Tibial nerve (tissue), 4 donors: ENCODE data around the gene MRPL39. TPM values are rescaled to one million over a fixed set of nuclear protein-coding genes. Genes with fewer than 3 reads are reported as not detected.
"Not testable (repeated sequence)": the region's sequence is repeated elsewhere in the genome, so short reads cannot be mapped to it uniquely, and the experiment has no call there.

ENCODE experiments used
- DNase-seq, 2 donors: peaks; one replicate each; pipeline ENCODE4 v3.0.0-alpha.2; 2019; ENCODE audit warnings: low spot score in 2 of 2
- H3K27ac ChIP-seq, 4 donors: fragments of 200-600 bp; sonication (generic) in 3 of 4; one replicate each; pipeline ENCODE4 v1.5.1; 2017 to 2019; ENCODE audit warnings: mild to moderate bottlenecking in 1 of 4
- H3K27me3 ChIP-seq, 2 donors: fragments of 200-600 bp; sonication (generic) in 1 of 2; one replicate each; pipeline versions ENCODE4 v1.5.1 to v1.6.0; 2017 to 2019
- H3K36me3 ChIP-seq, 3 donors: fragments of 200-600 bp; sonication (generic); one replicate each; pipeline ENCODE4 v1.5.1; 2018 to 2019
- H3K4me1 ChIP-seq, 4 donors: fragments of 200-600 bp; sonication (generic) in 3 of 4; one replicate each; pipeline ENCODE4 v1.5.1; 2017 to 2019
- H3K4me3 ChIP-seq, 4 donors: fragments of 200-600 bp; sonication (generic) in 3 of 4; one replicate each; pipeline ENCODE4 v1.5.1; 2017 to 2019; ENCODE audit warnings: mild to moderate bottlenecking in 1 of 4, moderate library complexity in 1 of 4
- H3K9me3 ChIP-seq, 4 donors: fragments of 200-600 bp; sonication (generic) in 3 of 4; one replicate each; pipeline ENCODE4 v1.5.1; 2017 to 2019
- EP300 ChIP-seq, 2 donors: sonication (generic); formaldehyde crosslinking; IDR thresholded peaks; one replicate each; pipeline ENCODE4 v1.6.1; 2017; ENCODE audit warnings: antibody characterized with exemption in 2 of 2, mild to moderate bottlenecking in 1 of 2
- POLR2A ChIP-seq, 2 donors: fragments of 450-650 bp; IDR thresholded peaks; one replicate each; pipeline ENCODE4 v1.6.1; 2017; ENCODE audit warnings: antibody characterized with exemption in 2 of 2, mild to moderate bottlenecking in 2 of 2, moderate library complexity in 2 of 2
- WGBS, 2 donors: methylation state at CpG; one replicate each; pipeline ENCODE4 v1.1.5; 2018; 5-methylcytosine and 5-hydroxymethylcytosine counted together
- total RNA-seq, 4 donors: library from RNA; depleted of rRNA; stranded (reverse); fragments of >200 nt; gene quantifications; one replicate each; pipeline ENCODE4 v1.1.0, GENCODE V29; 2016
- TF ChIP-seq, protein P1 (sequence below), 5 experiments: fragments of 200-600 bp in 3 of 5; fragments of 450-650 bp in 2 of 5; sonication (generic) in 3 of 5; IDR thresholded peaks; one replicate each; pipeline ENCODE4 v1.5.1; 2016 to 2019; ENCODE audit warnings: antibody characterized with exemption in 5 of 5, mild to moderate bottlenecking in 3 of 5, moderate library complexity in 2 of 5

The MRPL39 gene
- total RNA-seq, 4 donors from 2014 or later, result 14.5 to 22.3 (median 18.4) TPM

DNA sequence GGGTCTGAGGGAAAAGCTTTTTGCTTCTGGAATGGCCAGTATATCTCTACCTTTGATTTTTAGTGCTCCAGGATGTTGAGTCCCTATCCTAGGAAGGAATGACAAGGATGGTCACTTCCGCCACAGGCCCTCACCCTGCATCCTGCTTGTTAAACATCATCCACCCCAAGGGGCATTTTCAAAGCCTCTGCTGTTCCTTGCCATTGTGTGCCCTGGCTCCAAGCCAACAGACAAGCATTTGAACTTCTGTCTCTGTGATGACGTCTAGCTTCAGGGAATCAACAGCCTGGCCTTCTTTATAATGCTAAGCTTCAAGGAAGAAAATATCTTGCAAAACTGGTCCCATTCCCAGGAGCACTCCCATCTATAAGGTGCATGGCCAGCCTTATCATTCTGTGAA is 19.5 kb upstream of the MRPL39 start:
- no peaks in the 10 kb centered on the region for H3K36me3 ChIP-seq
- TF ChIP-seq POLR2A (IDR thresholded peaks at IDR 0.05) (no peak), EP300 (IDR thresholded peaks at IDR 0.05) (peak in 1 of 2 donors; percentile 29)
- TF ChIP-seq, protein P1, sequence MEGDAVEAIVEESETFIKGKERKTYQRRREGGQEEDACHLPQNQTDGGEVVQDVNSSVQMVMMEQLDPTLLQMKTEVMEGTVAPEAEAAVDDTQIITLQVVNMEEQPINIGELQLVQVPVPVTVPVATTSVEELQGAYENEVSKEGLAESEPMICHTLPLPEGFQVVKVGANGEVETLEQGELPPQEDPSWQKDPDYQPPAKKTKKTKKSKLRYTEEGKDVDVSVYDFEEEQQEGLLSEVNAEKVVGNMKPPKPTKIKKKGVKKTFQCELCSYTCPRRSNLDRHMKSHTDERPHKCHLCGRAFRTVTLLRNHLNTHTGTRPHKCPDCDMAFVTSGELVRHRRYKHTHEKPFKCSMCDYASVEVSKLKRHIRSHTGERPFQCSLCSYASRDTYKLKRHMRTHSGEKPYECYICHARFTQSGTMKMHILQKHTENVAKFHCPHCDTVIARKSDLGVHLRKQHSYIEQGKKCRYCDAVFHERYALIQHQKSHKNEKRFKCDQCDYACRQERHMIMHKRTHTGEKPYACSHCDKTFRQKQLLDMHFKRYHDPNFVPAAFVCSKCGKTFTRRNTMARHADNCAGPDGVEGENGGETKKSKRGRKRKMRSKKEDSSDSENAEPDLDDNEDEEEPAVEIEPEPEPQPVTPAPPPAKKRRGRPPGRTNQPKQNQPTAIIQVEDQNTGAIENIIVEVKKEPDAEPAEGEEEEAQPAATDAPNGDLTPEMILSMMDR (IDR thresholded peaks at IDR 0.05), result no peak
- H3K4me3 ChIP-seq, result no peak overlapping the region
- H3K4me1 ChIP-seq, result peaks cover 0 to 4% (median 1%) of the 10 kb centered on the region in 4 donors
- DNase-seq, result peak in 1 of 2 donors; percentile 15
- H3K9me3 ChIP-seq, result no peaks in the 10 kb centered on the region
- no peak overlapping the region for H3K27ac ChIP-seq
- H3K27me3 ChIP-seq, result no peaks in the 10 kb centered on the region
- 51 to 60% methylated on average over 2 of the region's 2 CpGs for WGBS, 2 donors

DNA sequence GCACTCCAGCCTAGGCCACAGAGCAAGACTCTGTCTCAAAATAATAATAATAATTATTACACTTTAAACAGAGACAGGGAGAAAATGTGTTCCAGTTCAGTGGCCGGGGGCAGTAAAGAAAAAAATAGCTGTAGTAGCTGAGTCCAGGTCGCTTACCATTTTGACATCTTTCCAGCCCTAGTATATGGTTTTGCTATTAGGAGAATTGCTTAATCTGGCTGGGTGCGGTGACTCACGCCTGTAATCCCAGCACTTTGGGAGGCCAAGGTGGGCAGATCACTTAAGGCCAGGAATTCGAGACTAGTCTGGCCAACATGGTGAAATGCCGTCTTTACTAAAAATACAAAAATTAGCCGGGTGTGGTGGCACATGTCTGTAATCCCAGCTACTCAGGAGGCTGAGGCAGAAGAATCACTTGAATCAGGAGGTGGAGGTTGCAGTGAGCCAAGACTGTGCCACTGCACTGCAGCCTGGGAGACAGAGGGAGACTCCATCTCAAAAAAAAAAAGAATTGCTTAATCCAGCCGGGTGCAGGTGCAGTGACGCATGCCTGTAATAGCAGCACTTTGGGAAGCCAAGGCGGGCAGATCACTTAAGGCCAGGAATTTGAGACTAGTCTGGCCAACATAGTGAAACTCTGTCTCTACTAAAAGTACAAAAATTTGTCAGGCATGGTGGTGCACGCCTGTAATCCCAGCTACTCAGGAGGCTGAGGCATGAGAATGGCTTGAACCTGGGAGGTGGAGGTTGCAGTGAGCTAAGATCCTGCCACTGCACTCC is 18.7 kb upstream of the MRPL39 start:
- not testable (repeated sequence) for H3K36me3 ChIP-seq, H3K4me3 ChIP-seq, H3K27me3 ChIP-seq, H3K4me1 ChIP-seq, DNase-seq, H3K9me3 ChIP-seq, H3K27ac ChIP-seq
- WGBS, 2 donors, result 94 to 98% methylated on average over 11 of the region's 11 CpGs

DNA sequence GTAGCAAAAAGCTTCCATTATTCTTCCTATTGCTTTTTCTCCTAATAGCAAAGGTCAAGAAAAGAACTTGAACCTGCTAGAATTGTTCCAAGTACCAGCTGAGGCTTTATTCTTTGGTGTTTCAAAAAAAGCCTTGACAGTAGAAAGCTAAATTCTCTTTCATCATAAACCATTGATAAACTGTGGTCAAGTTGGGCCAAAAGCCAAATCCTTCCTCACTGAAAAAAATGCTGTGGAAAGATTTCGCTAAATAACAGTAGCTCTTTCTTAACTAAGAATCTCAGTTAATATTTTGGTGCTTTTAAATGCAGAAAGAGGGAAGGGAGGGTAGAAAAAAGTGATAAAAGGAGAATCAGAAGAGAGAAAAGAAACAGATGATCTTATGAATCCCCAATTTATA is 17.8 kb upstream of the MRPL39 start:
- no peaks in the 10 kb centered on the region for H3K9me3 ChIP-seq
- 36 to 40% methylated on average over 1 of the region's 1 CpG for WGBS, 2 donors
- H3K36me3 ChIP-seq, result no peaks in the 10 kb centered on the region
- H3K4me1 ChIP-seq, result peaks cover 0 to 4% (median 1%) of the 10 kb centered on the region in 4 donors
- H3K27me3 ChIP-seq, result no peaks in the 10 kb centered on the region
- no peak overlapping the region for H3K4me3 ChIP-seq
- no peak for DNase-seq
- TF ChIP-seq, protein P1 (IDR thresholded peaks at IDR 0.05), result no peak
- TF ChIP-seq POLR2A (IDR thresholded peaks at IDR 0.05), result no peak
- no peak overlapping the region for H3K27ac ChIP-seq

DNA sequence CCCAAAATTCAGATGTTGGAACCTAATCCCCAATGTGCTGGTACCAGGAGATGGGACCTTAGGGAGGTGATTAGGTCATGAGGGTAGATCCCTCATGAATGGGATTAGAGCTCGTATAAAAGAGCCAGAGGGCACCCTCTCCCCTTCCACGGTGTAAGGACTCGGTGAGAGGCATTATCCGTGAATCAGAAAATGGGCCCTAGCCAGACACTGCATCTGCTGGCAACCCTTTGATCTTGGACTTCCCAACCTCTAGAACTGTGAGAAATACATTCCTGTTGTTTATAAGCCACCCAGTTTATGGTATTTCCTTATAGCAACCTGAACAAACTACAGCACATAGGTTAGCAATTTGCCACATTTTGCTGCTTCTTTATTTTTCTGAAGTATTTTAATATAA is 17.2 kb upstream of the MRPL39 start:
- no peak for TF ChIP-seq POLR2A (IDR thresholded peaks at IDR 0.05)
- TF ChIP-seq, protein P1 (IDR thresholded peaks at IDR 0.05), result no peak
- TF ChIP-seq EP300 (IDR thresholded peaks at IDR 0.05), result no peak
- Histone ChIP-seq H3K4me1 (peaks cover 0 to 4% (median 1%) of the 10 kb centered on the region in 4 donors), H3K36me3 (no peaks in the 10 kb centered on the region), H3K27ac (no peak overlapping the region), H3K9me3 (no peaks in the 10 kb centered on the region), H3K4me3 (no peak overlapping the region), H3K27me3 (no peaks in the 10 kb centered on the region)
- WGBS, 2 donors, result 74 to 84% methylated on average over 4 of the region's 4 CpGs
- DNase-seq, result no peak

DNA sequence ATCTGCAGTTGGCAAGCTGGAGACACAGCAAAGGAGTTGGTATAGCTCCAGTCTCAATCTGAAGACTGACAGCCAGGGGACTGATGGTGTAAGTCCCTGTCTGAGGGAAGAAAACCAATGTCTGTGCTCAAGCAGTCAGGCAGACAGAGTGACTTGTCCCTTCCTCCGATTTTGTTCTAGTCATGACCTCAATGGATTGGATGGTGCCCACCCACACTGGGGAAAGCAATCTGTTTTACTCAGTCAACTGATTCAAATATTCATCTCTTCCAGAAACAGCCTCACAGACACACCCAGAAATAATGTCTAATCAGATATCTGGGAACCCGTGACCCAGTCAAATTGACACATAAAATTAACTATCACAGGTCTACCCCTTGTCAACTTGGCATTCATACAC is 11.9 kb upstream of the MRPL39 start:
- no peaks in the 10 kb centered on the region for H3K27me3 ChIP-seq
- H3K4me3 ChIP-seq, result no peak overlapping the region
- no peaks in the 10 kb centered on the region for H3K9me3 ChIP-seq
- no peak for TF ChIP-seq POLR2A (IDR thresholded peaks at IDR 0.05)
- TF ChIP-seq, protein P1 (IDR thresholded peaks at IDR 0.05), result no peak
- no peak for TF ChIP-seq EP300 (IDR thresholded peaks at IDR 0.05)
- no peaks in the 10 kb centered on the region for H3K36me3 ChIP-seq
- no peak overlapping the region for H3K27ac ChIP-seq
- no peaks in the 10 kb centered on the region for H3K4me1 ChIP-seq
- WGBS, 2 donors, result 81 to 85% methylated on average over 2 of the region's 2 CpGs
- no peak for DNase-seq
